Neural progenitor cell (in vitro differentiated cells): ENCODE data around the gene NME5. TPM values are rescaled to one million over a fixed set of nuclear protein-coding genes. Genes with fewer than 3 reads are reported as not detected.

Experiments used
- DNase-seq: peaks from one replicate; pipeline ENCODE4 v3.0.0-alpha.2; 2016; ENCODE audit warnings: low spot score
- H2AFZ ChIP-seq: fragments of 200-600 bp; sonication (generic); replicated peaks from 2 replicates; pipeline ENCODE4 v1.6.1; 2016; ENCODE audit warnings: antibody characterized with exemption
- H3F3A ChIP-seq: fragments of 200-600 bp; sonication (generic); 2 replicates; pipeline ENCODE4 v1.6.1; 2016; ENCODE audit warnings: antibody characterized with exemption, low read depth
- H3K27ac ChIP-seq: fragments of 200-600 bp; sonication (generic); 2 replicates; pipeline ENCODE4 v1.5.1; 2016; ENCODE audit warnings: mild to moderate bottlenecking
- H3K27me3 ChIP-seq: fragments of 200-600 bp; sonication (generic); 2 replicates; pipeline ENCODE4 v1.6.1; 2016; ENCODE audit warnings: mild to moderate bottlenecking, moderate library complexity
- H3K36me3 ChIP-seq: fragments of 200-600 bp; sonication (generic); 2 replicates; pipeline ENCODE4 v1.5.1; 2016
- H3K4me1 ChIP-seq: fragments of 200-600 bp; sonication (generic); 2 replicates; pipeline ENCODE4 v1.6.1; 2016; ENCODE audit warnings: mixed run types
- H3K4me2 ChIP-seq: fragments of 200-600 bp; sonication (generic); 2 replicates; pipeline ENCODE4 v1.6.1; 2016
- H3K4me3 ChIP-seq: fragments of 200-600 bp; sonication (generic); 2 replicates; pipeline ENCODE4 v1.5.1; 2016
- H3K79me2 ChIP-seq: fragments of 200-600 bp; sonication (generic); 2 replicates; pipeline ENCODE4 v1.6.1; 2016; ENCODE audit warnings: low read depth
- H3K9ac ChIP-seq: fragments of 200-600 bp; sonication (generic); 2 replicates; pipeline ENCODE4 v1.6.1; 2016
- H3K9me3 ChIP-seq: fragments of 200-600 bp; sonication (generic); 2 replicates; pipeline ENCODE4 v1.5.1; 2016; ENCODE audit warnings: low read depth
- H4K20me1 ChIP-seq: fragments of 200-600 bp; sonication (generic); 2 replicates; pipeline ENCODE4 v1.6.1; 2016; ENCODE audit warnings: low read depth
- H3K27ac Mint-ChIP-seq: 3 replicates; pipeline ENCODE4 v1.8.0; 2021; ENCODE audit warnings: mixed read lengths
- H3K27me3 Mint-ChIP-seq: 2 replicates; pipeline ENCODE4 v1.8.0; 2022; ENCODE audit warnings: low read depth, mild to moderate bottlenecking, inconsistent platforms, moderate library complexity, mixed read lengths; ENCODE audit not compliant: insufficient read depth
- H3K36me3 Mint-ChIP-seq: 3 replicates; pipeline ENCODE4 v1.8.0; 2021; ENCODE audit warnings: mixed read lengths
- H3K4me1 Mint-ChIP-seq: 3 replicates; pipeline ENCODE4 v1.8.0; 2021; ENCODE audit warnings: mixed read lengths
- H3K4me3 Mint-ChIP-seq: 3 replicates; pipeline ENCODE4 v1.8.0; 2021; ENCODE audit warnings: mild to moderate bottlenecking, moderate library complexity, mixed read lengths
- H3K9me3 Mint-ChIP-seq: 3 replicates; pipeline ENCODE4 v1.8.0; 2020; ENCODE audit warnings: mixed read lengths
- CTCF ChIP-seq: fragments of 200-600 bp; sonication (generic); IDR thresholded peaks from 2 replicates; pipeline ENCODE4 v1.5.1; 2017; ENCODE audit warnings: antibody characterized with exemption, mild to moderate bottlenecking
- EZH2 ChIP-seq: fragments of 200-600 bp; sonication (generic); IDR thresholded peaks from 2 replicates; pipeline ENCODE4 v1.6.1; 2017; ENCODE audit warnings: antibody characterized with exemption, mild to moderate bottlenecking, moderate library complexity
- EZH2phosphoT487 ChIP-seq: fragments of 200-600 bp; sonication (generic); IDR thresholded peaks from 2 replicates; pipeline ENCODE4 v1.6.1; 2017; ENCODE audit warnings: antibody characterized with exemption
- total RNA-seq: library from RNA; depleted of rRNA; stranded (reverse); fragments of >200 nt; gene quantifications from 2 replicates; pipeline ENCODE4 v1.2.3, GENCODE V29; 2015; ENCODE audit warnings: low replicate concordance

The NME5 gene
- total RNA-seq, 1 donor from 2014 or later, result 8.0 TPM

GRCh38 chr5:138115254-138115653, 24.0 kb downstream of the NME5 start:
- H3K9me3 ChIP-seq, result no peaks in the 10 kb centered on the region
- no peak for TF ChIP-seq CTCF
- no peak for TF ChIP-seq EZH2
- TF ChIP-seq EZH2phosphoT487, result no peak
- no peak overlapping the region for H3K4me2 ChIP-seq
- H3K36me3 ChIP-seq, result no peaks in the 10 kb centered on the region
- Mint-ChIP-seq H3K27me3 (peaks cover 1% of the 10 kb centered on the region), H3K36me3 (no peaks in the 10 kb centered on the region), H3K9me3 (no peaks in the 10 kb centered on the region), H3K4me3 (no peak overlapping the region), H3K27ac (no peak overlapping the region), H3K4me1 (peaks cover 9% of the 10 kb centered on the region)
- H3K27ac ChIP-seq, result no peak overlapping the region
- H3F3A ChIP-seq, result peaks cover 16% of the 10 kb centered on the region
- H4K20me1 ChIP-seq, result no peaks in the 10 kb centered on the region
- no peak for DNase-seq
- peaks cover 8% of the 10 kb centered on the region for H3K4me1 ChIP-seq
- no peak overlapping the region for H3K9ac ChIP-seq
- H3K79me2 ChIP-seq, result no peaks in the 10 kb centered on the region
- H2AFZ ChIP-seq, result no peak overlapping the region
- H3K27me3 ChIP-seq, result no peaks in the 10 kb centered on the region
- H3K4me3 ChIP-seq, result no peak overlapping the region

- Histone ChIP-seq H3K79me2 (no peaks in the 10 kb centered on the region), H3K36me3 (no peaks in the 10 kb centered on the region), H3K4me1 (peaks cover 15% of the 10 kb centered on the region), H3K4me2 (no peak overlapping the region), H3K9ac (no peak overlapping the region), H3F3A (peaks cover 22% of the 10 kb centered on the region), H3K27ac (no peak overlapping the region), H2AFZ (no peak overlapping the region), H3K4me3 (no peak overlapping the region), H3K9me3 (no peaks in the 10 kb centered on the region), H3K27me3 (no peaks in the 10 kb centered on the region), H4K20me1 (no peaks in the 10 kb centered on the region)
- peaks cover 5% of the 10 kb centered on the region for H3K27me3 Mint-ChIP-seq
- no peak overlapping the region for H3K4me3 Mint-ChIP-seq
- no peaks in the 10 kb centered on the region for H3K9me3 Mint-ChIP-seq
- peaks cover 13% of the 10 kb centered on the region for H3K4me1 Mint-ChIP-seq
- H3K27ac Mint-ChIP-seq, result no peak overlapping the region
- no peaks in the 10 kb centered on the region for H3K36me3 Mint-ChIP-seq
- TF ChIP-seq EZH2phosphoT487, result no peak
- no peak for TF ChIP-seq EZH2
- no peak for TF ChIP-seq CTCF
- DNase-seq, result no peak
These were observed 27.3 kb downstream of the NME5 start for GRCh38 chr5:138111937-138112336.

DNA sequence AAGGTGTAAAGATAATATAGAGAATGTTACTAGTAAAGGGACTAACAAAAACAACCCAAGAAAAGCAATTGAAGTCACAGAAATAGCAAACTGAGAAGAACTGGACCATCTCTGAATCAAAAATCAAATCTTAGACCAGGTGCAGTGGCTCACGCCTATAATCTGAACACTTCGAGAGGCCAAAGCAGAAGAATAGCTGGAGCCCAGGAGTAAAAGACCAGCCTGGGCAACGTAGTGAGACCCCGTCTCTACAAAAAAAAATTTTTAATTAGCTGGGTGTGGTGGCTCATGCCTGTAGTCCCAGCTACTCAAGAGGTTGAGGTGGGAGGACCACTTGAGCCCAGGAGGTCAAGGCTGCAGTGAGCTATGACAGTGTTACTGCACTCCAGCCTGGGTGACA, 28.0 kb downstream of the NME5 start:
- H4K20me1 ChIP-seq, result no peaks in the 10 kb centered on the region
- no peaks in the 10 kb centered on the region for H3K36me3 ChIP-seq
- no peaks in the 10 kb centered on the region for H3K9me3 ChIP-seq
- TF ChIP-seq EZH2phosphoT487 (no peak), CTCF (no peak)
- no peak overlapping the region for H3K9ac ChIP-seq
- no peaks in the 10 kb centered on the region for H3K27me3 ChIP-seq
- no peaks in the 10 kb centered on the region for H3K36me3 Mint-ChIP-seq
- H3K27ac Mint-ChIP-seq, result no peak overlapping the region
- H3K27me3 Mint-ChIP-seq, result peaks cover 5% of the 10 kb centered on the region
- H3K4me1 Mint-ChIP-seq, result peaks cover 13% of the 10 kb centered on the region
- no peak overlapping the region for H2AFZ ChIP-seq
- DNase-seq, result no peak
- H3K4me2 ChIP-seq, result no peak overlapping the region
- H3K4me3 Mint-ChIP-seq, result no peak overlapping the region
- H3F3A ChIP-seq, result peaks cover 22% of the 10 kb centered on the region
- H3K9me3 Mint-ChIP-seq, result no peaks in the 10 kb centered on the region
- H3K79me2 ChIP-seq, result no peaks in the 10 kb centered on the region
- H3K4me1 ChIP-seq, result peaks cover 15% of the 10 kb centered on the region
- no peak overlapping the region for H3K27ac ChIP-seq
- H3K4me3 ChIP-seq, result no peak overlapping the region
